AG04450 (cell line): Measurements from ENCODE around the gene KRT3. TPM values are rescaled to one million over a fixed set of nuclear protein-coding genes. Genes with fewer than 3 reads are reported as not detected.

ENCODE experiments used
- CTCF ChIA-PET: fragments of 300-600, 350-600 bp; formaldehyde crosslinking; extraction: SDS; loops from one replicate; lab custom pipeline; 2022; ENCODE audit warnings: antibody characterized with exemption, inconsistent platforms; lab: Charles Lee
- POLR2A ChIA-PET: fragments of 350-600 bp; formaldehyde crosslinking; extraction: SDS; loops from one replicate; lab custom pipeline; 2021; ENCODE audit warnings: antibody characterized with exemption, inconsistent platforms; lab: Yijun Ruan, JAX
- DNase-seq: peaks from one replicate; pipeline ENCODE4 v3.0.0-alpha.2; 2011; ENCODE audit warnings: low read depth, low spot score
- H3K27ac ChIP-seq: one replicate; pipeline ENCODE4 v1.5.1; 2012; ENCODE audit warnings: low read depth, low read length, control low read depth
- H3K27me3 ChIP-seq: one replicate; pipeline ENCODE4 v1.6.0; 2012; ENCODE audit warnings: low read length; ENCODE audit not compliant: control insufficient read depth, insufficient read depth
- H3K4me3 ChIP-seq: 2 replicates; pipeline ENCODE4 v1.5.1; 2011; ENCODE audit warnings: mild to moderate bottlenecking, low read depth, low read length, control low read depth
- H3K9me3 ChIP-seq: 2 replicates; pipeline ENCODE4 v1.5.1; 2012; ENCODE audit warnings: low read length; ENCODE audit not compliant: control insufficient read depth, insufficient read depth
- CTCF ChIP-seq: IDR thresholded peaks from 2 replicates; pipeline ENCODE4 v1.5.1; 2011; ENCODE audit warnings: low read depth, low read length, control low read depth, inconsistent platforms
- polyA minus RNA-seq: library from RNA; depleted of rRNA, polyadenylated mRNA; stranded (reverse); fragments of >200 nt; gene quantifications from 2 replicates; pipeline ENCODE4 v1.2.3, GENCODE V29; 2011; rRNA and poly(A)+ RNA removed
- polyA plus RNA-seq: library from polyadenylated mRNA; depleted of rRNA; stranded (reverse); fragments of >200 nt; gene quantifications from 2 replicates; pipeline ENCODE4 v1.2.3, GENCODE V29; 2011; rRNA removed

KRT3 gene
- polyA plus RNA-seq: not detected in 2 replicates
- polyA minus RNA-seq: not detected in 2 replicates

- POLR2A ChIA-PET: no interaction called here
- CTCF ChIA-PET: no interaction called here
- DNase-seq: no peak
- Histone ChIP-seq H3K9me3 (no peaks in the 10 kb centered on the region; the same call in 1 of the 2 replicates), H3K27ac (no peak within 1 kb of the TSS), H3K4me3 (no peak within 1 kb of the TSS), H3K27me3 (peaks cover 5% of the 10 kb centered on the region)
- TF ChIP-seq CTCF: no peak
Observed at GRCh38 chr12:52795694-52796428, at the start of gene KRT3. TSS of gene KRT3 (minus strand) at chr12:52796117. CDS start at chr12:52796042, 75 bp downstream.

GRCh38 chr12:52844386-52844785 lies 48.5 kb upstream of the KRT3 start:
- Histone ChIP-seq H3K9me3 (no peaks in the 10 kb centered on the region), H3K27me3 (peaks cover 10% of the 10 kb centered on the region), H3K4me3 (no peak overlapping the region), H3K27ac (no peak overlapping the region)
- ChIA-PET POLR2A (no interaction called here), CTCF (interaction anchor here (1.0 kb wide), 1 partner anchor 472 kb away, joined by 3 read pairs; no protein-coding TSS in a partner anchor)
- TF ChIP-seq CTCF: no peak
- DNase-seq: no peak

GRCh38 chr12:52839436-52840105 lies 43.7 kb upstream of the KRT3 start:
- Histone ChIP-seq H3K27me3 (peaks cover 3% of the 10 kb centered on the region), H3K27ac (no peak overlapping the region), H3K9me3 (no peaks in the 10 kb centered on the region), H3K4me3 (no peak overlapping the region)
- TF ChIP-seq CTCF: no peak
- ChIA-PET CTCF (interaction anchor here (1.6 kb wide), 1 partner anchor 31 kb away, joined by 4 read pairs; no protein-coding TSS in a partner anchor), POLR2A (no interaction called here)
- no peak for DNase-seq

- no peak for DNase-seq
- no peak for TF ChIP-seq CTCF
- CTCF ChIA-PET: interaction anchor here (1.3 to 1.6 kb wide), 2 partner anchors 27 to 32 kb away, joined by 4 to 5 read pairs; no protein-coding TSS in a partner anchor
- Histone ChIP-seq H3K27me3 (no peaks in the 10 kb centered on the region), H3K27ac (no peak overlapping the region), H3K4me3 (no peak overlapping the region), H3K9me3 (no peaks in the 10 kb centered on the region)
- POLR2A ChIA-PET: no interaction called here
Observed at GRCh38 chr12:52838609-52839435, 42.9 kb upstream of the KRT3 start.
